Astrocyte of the spinal cord (primary cell): ENCODE results near the gene POLR1D.

Source experiments
- DNase-seq: peaks from one replicate; pipeline ENCODE4 v3.0.0; 2011; ENCODE audit warnings: low read depth, low spot score
- H3K4me3 ChIP-seq: 2 replicates; pipeline ENCODE4 v1.5.1; 2011; ENCODE audit warnings: low read depth, mild to moderate bottlenecking, low read length, moderate library complexity
- CTCF ChIP-seq: IDR thresholded peaks from 2 replicates; pipeline ENCODE4 v1.5.1; 2012; ENCODE audit warnings: low read depth, mild to moderate bottlenecking, low read length, inconsistent platforms
- in situ Hi-C: cut with HindIII; loops from 2 replicates; pipeline ENCODE4 v1.10.0; 2017; ENCODE audit warnings: low sequenced_read_pairs

The POLR1D gene, protein sequence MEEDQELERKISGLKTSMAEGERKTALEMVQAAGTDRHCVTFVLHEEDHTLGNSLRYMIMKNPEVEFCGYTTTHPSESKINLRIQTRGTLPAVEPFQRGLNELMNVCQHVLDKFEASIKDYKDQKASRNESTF

GRCh38 chr13:27621366-27622101 lies at the start of gene POLR1D:
TSS of gene POLR1D (plus strand) at chr13:27621892. CDS start at chr13:27621984, 92 bp downstream.
- DNase-seq: peak; percentile 67
- no peak for TF ChIP-seq CTCF
- peak within 1 kb of the TSS; percentile 72 for H3K4me3 ChIP-seq
- in situ Hi-C loops: no loop called here

DNA sequence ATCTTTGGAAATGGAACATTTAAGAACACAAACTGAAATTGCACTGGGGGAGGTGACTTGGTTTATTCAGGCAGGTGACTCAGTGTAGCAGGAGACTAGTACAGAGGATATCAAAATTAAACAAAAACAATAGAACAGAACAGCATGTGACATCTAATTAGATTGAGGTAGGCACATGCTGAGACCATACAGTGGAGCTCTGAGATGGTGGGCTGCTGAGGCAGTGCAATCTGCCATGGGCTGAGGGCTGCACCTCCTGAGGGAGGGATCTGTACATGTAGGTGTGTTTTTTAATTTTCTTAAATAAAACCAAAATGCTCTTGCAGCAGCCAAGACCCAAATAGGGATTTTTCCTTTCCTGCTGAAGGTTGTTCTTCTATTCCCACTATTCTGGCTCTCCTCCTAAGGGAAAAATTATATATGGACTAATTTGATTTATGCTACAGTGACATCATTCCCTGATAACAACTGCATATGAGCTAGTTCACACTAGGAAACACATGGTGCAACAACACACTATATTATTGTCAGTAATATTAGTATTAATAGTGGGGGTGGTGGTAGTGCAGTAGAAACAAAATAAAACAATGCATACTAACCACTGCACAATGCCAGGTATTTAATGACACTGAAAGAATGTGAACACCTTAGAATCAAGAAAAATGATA lies 49.3 kb upstream of the POLR1D start:
- in situ Hi-C loops: no loop called here
- no peak overlapping the region for H3K4me3 ChIP-seq
- no peak for TF ChIP-seq CTCF
- no peak for DNase-seq

DNA sequence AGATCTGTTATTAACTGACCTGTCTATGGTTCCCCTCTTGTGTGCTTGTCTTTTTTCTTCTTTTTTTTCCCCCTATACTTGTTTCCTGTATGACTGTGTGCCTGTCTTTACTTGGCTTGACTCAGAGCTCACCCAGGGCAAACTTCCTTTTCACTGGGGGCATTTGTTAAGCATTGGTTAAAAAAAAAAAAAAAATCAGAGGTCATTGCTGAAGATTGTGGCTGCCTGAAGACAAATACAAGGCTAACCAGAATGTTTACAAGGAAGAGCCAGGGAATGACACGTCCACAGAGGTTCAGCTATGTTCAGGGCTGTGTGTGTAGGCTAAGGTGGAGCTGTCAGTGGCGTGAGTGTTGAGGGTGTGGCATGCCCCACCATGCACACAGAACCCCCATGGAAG lies 48.4 kb upstream of the POLR1D start:
- peak; percentile 52 for DNase-seq
- TF ChIP-seq CTCF: no peak
- in situ Hi-C loops: no loop called here
- H3K4me3 ChIP-seq: no peak overlapping the region

DNA sequence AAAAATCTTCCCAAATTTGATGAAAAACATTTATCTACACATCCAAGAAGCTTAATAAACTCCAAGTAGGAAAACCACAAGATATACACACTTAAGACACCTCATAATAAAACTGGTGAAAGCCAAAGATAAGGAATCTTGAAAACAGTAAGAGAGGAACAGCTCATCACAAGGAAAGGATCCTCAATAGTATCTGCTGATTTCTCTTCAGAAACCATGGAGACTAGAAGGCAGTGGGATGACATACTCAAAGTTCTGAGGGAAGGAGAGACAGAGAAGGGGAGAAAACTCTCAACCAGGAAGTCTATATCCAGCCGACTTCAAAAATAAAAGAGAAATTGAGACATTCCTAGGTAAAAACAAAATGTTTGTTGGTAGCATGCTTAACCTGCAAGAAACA lies 47.0 kb upstream of the POLR1D start:
- DNase-seq: no peak
- no peak for TF ChIP-seq CTCF
- in situ Hi-C loops: no loop called here
- no peak overlapping the region for H3K4me3 ChIP-seq

GRCh38 chr13:27578121-27579030 lies 43.3 kb upstream of the POLR1D start:
- TF ChIP-seq CTCF: no peak
- in situ Hi-C loops: no loop called here
- DNase-seq: peak; percentile 44
- H3K4me3 ChIP-seq: no peak overlapping the region

- peak; percentile 45 for DNase-seq
- no peak overlapping the region for H3K4me3 ChIP-seq
- TF ChIP-seq CTCF: no peak
- in situ Hi-C loops: no loop called here
Observed at GRCh38 chr13:27583645-27584044, 38.0 kb upstream of the POLR1D start.
